SU-DHL-6 (cell line): ENCODE measurements around the gene LRRK2.

Experiments
- H2AFZ ChIP-seq: fragments of 200-600 bp; sonication (generic); 2 replicates; pipeline ENCODE4 v1.6.1; 2014; ENCODE audit warnings: low read depth, mild to moderate bottlenecking, moderate library complexity, mixed read lengths, antibody characterized with exemption, low read length; ENCODE audit not compliant: severe bottlenecking
- H3F3A ChIP-seq: fragments of 200-600 bp; shearing (Covaris generic); 2 replicates; pipeline ENCODE4 v1.6.0; 2016; ENCODE audit warnings: antibody characterized with exemption, mild to moderate bottlenecking; ENCODE audit not compliant: insufficient read depth
- H3K27ac ChIP-seq: fragments of 200-600 bp; sonication (generic); 2 replicates; pipeline ENCODE4 v1.5.1; 2016; ENCODE audit warnings: low read depth, mild to moderate bottlenecking, low read length, moderate library complexity, mixed read lengths
- H3K27me3 ChIP-seq: fragments of 200-600 bp; sonication (generic), shearing (Covaris generic); 2 replicates; pipeline ENCODE4 v1.6.0; 2014; ENCODE audit warnings: mild to moderate bottlenecking, low read length
- H3K36me3 ChIP-seq: fragments of 200-600 bp; sonication (generic); 2 replicates; pipeline ENCODE4 v1.6.1; 2014; ENCODE audit warnings: mild to moderate bottlenecking, low read length, mixed read lengths
- H3K4me2 ChIP-seq: fragments of 300-600, 200-600 bp; shearing (Covaris generic), sonication (generic); 2 replicates; pipeline ENCODE4 v1.6.0; 2014; ENCODE audit warnings: low read length, low read depth, mild to moderate bottlenecking; ENCODE audit not compliant: poor library complexity, severe bottlenecking
- H3K4me3 ChIP-seq: fragments of 200-600 bp; sonication (generic); 2 replicates; pipeline ENCODE4 v1.5.1; 2014; ENCODE audit warnings: antibody characterized with exemption, low read length, mild to moderate bottlenecking, mixed read lengths; ENCODE audit not compliant: insufficient read depth, poor library complexity, severe bottlenecking
- H3K79me2 ChIP-seq: fragments of 200-600 bp; sonication (generic); 2 replicates; pipeline ENCODE4 v1.6.1; 2014; ENCODE audit warnings: mild to moderate bottlenecking, low read length, moderate library complexity; ENCODE audit not compliant: insufficient read depth
- H3K9ac ChIP-seq: fragments of 200-600 bp; sonication (generic); 2 replicates; pipeline ENCODE4 v1.7.0; 2014; ENCODE audit warnings: mild to moderate bottlenecking, low read length
- H3K9me2 ChIP-seq: fragments of 200-600 bp; sonication (generic); replicated peaks from 2 replicates; pipeline ENCODE4 v1.6.1; 2014; ENCODE audit warnings: low read length; ENCODE audit not compliant: insufficient read depth
- H3K9me3 ChIP-seq: fragments of 200-600 bp; sonication (generic); 2 replicates; pipeline ENCODE4 v1.6.1; 2014; ENCODE audit warnings: low read length, mixed read lengths; ENCODE audit not compliant: insufficient read depth
- H4K20me1 ChIP-seq: fragments of 200-600 bp; sonication (generic); 2 replicates; pipeline ENCODE4 v1.6.1; 2014; ENCODE audit warnings: low read depth, mild to moderate bottlenecking, antibody characterized with exemption, low read length, moderate library complexity, mixed read lengths
- CTCF ChIP-seq: fragments of 200-600 bp; sonication (generic); IDR thresholded peaks from one replicate; pipeline ENCODE4 v1.5.1; 2017; ENCODE audit warnings: antibody characterized with exemption, mild to moderate bottlenecking, low read length, moderate library complexity; ENCODE audit not compliant: insufficient read depth, poor library complexity, severe bottlenecking
- EZH2phosphoT487 ChIP-seq: fragments of 200-600 bp; sonication (generic), shearing (Covaris generic); conservative IDR thresholded peaks from 2 replicates; pipeline ENCODE4 v1.6.1; 2018; ENCODE audit warnings: mild to moderate bottlenecking, antibody characterized with exemption, low read length, moderate library complexity, mixed read lengths

The LRRK2 gene

GRCh38 chr12:40287369-40287975, 62.7 kb downstream of the LRRK2 start:
- H3K4me2 ChIP-seq: no peak overlapping the region
- TF ChIP-seq CTCF (no peak), EZH2phosphoT487 (no peak)
- no peak overlapping the region for H3K4me3 ChIP-seq
- peaks cover 4% of the 10 kb centered on the region; the same call in 1 of the 2 replicates for H3F3A ChIP-seq
- H3K9ac ChIP-seq: no peak overlapping the region
- peaks cover 17% of the 10 kb centered on the region for H3K36me3 ChIP-seq
- no peaks in the 10 kb centered on the region for H3K9me3 ChIP-seq
- no peak overlapping the region for H2AFZ ChIP-seq
- no peaks in the 10 kb centered on the region for H3K79me2 ChIP-seq
- no peaks in the 10 kb centered on the region for H3K27me3 ChIP-seq
- H3K27ac ChIP-seq: no peak overlapping the region
- H3K9me2 ChIP-seq: no peaks in the 10 kb centered on the region
- no peaks in the 10 kb centered on the region for H4K20me1 ChIP-seq

GRCh38 chr12:40292788-40293429, 68.1 kb downstream of the LRRK2 start:
- Histone ChIP-seq H2AFZ (no peak overlapping the region), H3K27ac (no peak overlapping the region), H4K20me1 (no peaks in the 10 kb centered on the region), H3K79me2 (no peaks in the 10 kb centered on the region), H3K9me3 (no peaks in the 10 kb centered on the region), H3K36me3 (peaks cover 14% of the 10 kb centered on the region), H3K4me2 (no peak overlapping the region), H3K9me2 (no peaks in the 10 kb centered on the region), H3K9ac (no peak overlapping the region), H3F3A (peaks cover 4% of the 10 kb centered on the region; the same call in 1 of the 2 replicates), H3K27me3 (no peaks in the 10 kb centered on the region), H3K4me3 (no peak overlapping the region)
- TF ChIP-seq CTCF (no peak), EZH2phosphoT487 (no peak)

GRCh38 chr12:40298341-40298740, 73.5 kb downstream of the LRRK2 start:
- H3K4me3 ChIP-seq: no peak overlapping the region

More at GRCh38 chr12:40298341-40298740, 73.5 kb downstream of the LRRK2 start:
- Histone ChIP-seq H3F3A (no peaks in the 10 kb centered on the region), H3K79me2 (no peaks in the 10 kb centered on the region), H3K9me3 (no peaks in the 10 kb centered on the region), H2AFZ (no peak overlapping the region), H3K27me3 (no peaks in the 10 kb centered on the region), H3K4me2 (no peak overlapping the region), H3K36me3 (no peaks in the 10 kb centered on the region), H3K27ac (no peak overlapping the region), H3K9me2 (no peaks in the 10 kb centered on the region), H3K9ac (no peak overlapping the region), H4K20me1 (no peaks in the 10 kb centered on the region)
- no peak for TF ChIP-seq CTCF
- no peak for TF ChIP-seq EZH2phosphoT487
